GM23338 (cell line): Measurements from ENCODE around the gene SCN1B. TPM values are rescaled to one million over a fixed set of nuclear protein-coding genes. Genes with fewer than 3 reads are reported as not detected.

Source experiments
- ATAC-seq: fragments of 200-7000 bp; cut with Tn5 transposase; 3 replicates; pipeline ENCODE4 v1.9.1; 2020
- DNase-seq: peaks from one replicate; pipeline ENCODE4 v3.0.0-alpha.2; 2015; ENCODE audit warnings: low spot score
- H2AFZ ChIP-seq: fragments of 200-600 bp; sonication (generic); 2 replicates; pipeline ENCODE4 v1.8.0; 2016; ENCODE audit warnings: antibody characterized with exemption, mild to moderate bottlenecking, moderate library complexity
- H3F3A ChIP-seq: fragments of 200-600 bp; sonication (generic); replicated peaks from 2 replicates; pipeline ENCODE4 v1.8.0; 2017; ENCODE audit warnings: antibody characterized with exemption, mixed run types, low read depth
- H3K27ac ChIP-seq: fragments of 200-600 bp; sonication (generic); 2 replicates; pipeline ENCODE4 v1.6.1; 2016; ENCODE audit warnings: low read depth
- H3K27me3 ChIP-seq: fragments of 200-600 bp; sonication (generic); 2 replicates; pipeline ENCODE4 v1.8.0; 2016; ENCODE audit warnings: mild to moderate bottlenecking, mixed run types, moderate library complexity; ENCODE audit not compliant: insufficient read depth
- H3K36me3 ChIP-seq: fragments of 200-600 bp; sonication (generic); 2 replicates; pipeline ENCODE4 v1.8.0; 2016; ENCODE audit warnings: mild to moderate bottlenecking; ENCODE audit not compliant: insufficient read depth
- H3K4me1 ChIP-seq: fragments of 200-600 bp; sonication (generic); 2 replicates; pipeline ENCODE4 v1.8.0; 2016; ENCODE audit warnings: mild to moderate bottlenecking, moderate library complexity; ENCODE audit not compliant: insufficient read depth
- H3K4me2 ChIP-seq: fragments of 200-600 bp; sonication (generic); 2 replicates; pipeline ENCODE4 v1.7.1; 2017; ENCODE audit warnings: mixed run types
- H3K4me3 ChIP-seq: fragments of 200-600 bp; sonication (generic); 2 replicates; pipeline ENCODE4 v1.6.1; 2016; ENCODE audit warnings: mixed run types
- H3K79me2 ChIP-seq: fragments of 200-600 bp; sonication (generic); replicated peaks from 2 replicates; pipeline ENCODE4 v1.8.0; 2017; ENCODE audit warnings: mild to moderate bottlenecking; ENCODE audit not compliant: insufficient read depth
- H3K9me2 ChIP-seq: fragments of 200-600 bp; sonication (generic); 2 replicates; pipeline ENCODE4 v1.8.0; 2017; ENCODE audit not compliant: insufficient read depth
- H4K20me1 ChIP-seq: fragments of 200-600 bp; sonication (generic); replicated peaks from 2 replicates; pipeline ENCODE4 v1.8.0; 2017; ENCODE audit warnings: mild to moderate bottlenecking; ENCODE audit not compliant: insufficient read depth
- H3K27ac Mint-ChIP-seq: 2 replicates; pipeline ENCODE4 v1.8.0; 2020; ENCODE audit warnings: inconsistent platforms, mild to moderate bottlenecking, moderate library complexity, mixed read lengths
- H3K27me3 Mint-ChIP-seq: 3 replicates; pipeline ENCODE4 v1.8.0; 2022; ENCODE audit warnings: low read depth, mild to moderate bottlenecking, moderate library complexity, mixed read lengths, inconsistent platforms; ENCODE audit not compliant: insufficient read depth, poor library complexity
- H3K36me3 Mint-ChIP-seq: 3 replicates; pipeline ENCODE4 v1.8.0; 2021; ENCODE audit warnings: low read depth, mild to moderate bottlenecking, inconsistent platforms, moderate library complexity, mixed read lengths
- H3K4me1 Mint-ChIP-seq: 3 replicates; pipeline ENCODE4 v1.8.0; 2020; ENCODE audit warnings: mild to moderate bottlenecking, inconsistent platforms, mixed read lengths
- H3K4me3 Mint-ChIP-seq: 3 replicates; pipeline ENCODE4 v1.8.0; 2021; ENCODE audit warnings: moderate library complexity, mild to moderate bottlenecking, inconsistent platforms, mixed read lengths
- H3K9me3 Mint-ChIP-seq: 3 replicates; pipeline ENCODE4 v1.8.0; 2020; ENCODE audit warnings: moderate library complexity, mild to moderate bottlenecking, inconsistent platforms, mixed read lengths
- CREB1 ChIP-seq: fragments of 250-450 bp; sonication (Bioruptor Pico); IDR thresholded peaks from 2 replicates; pipeline ENCODE4 v1.5.0; 2020; ENCODE audit warnings: low read depth, mild to moderate bottlenecking, moderate library complexity
- EZH2 ChIP-seq: fragments of 200-600 bp; sonication (generic); IDR thresholded peaks from one replicate; pipeline ENCODE4 v1.8.0; 2017; ENCODE audit warnings: antibody characterized with exemption, mild to moderate bottlenecking, low read depth; ENCODE audit not compliant: unreplicated experiment
- EZH2phosphoT487 ChIP-seq: fragments of 200-600 bp; sonication (generic); IDR thresholded peaks from one replicate; pipeline ENCODE4 v1.8.1; 2018; ENCODE audit warnings: antibody characterized with exemption; ENCODE audit not compliant: unreplicated experiment
- JUNB ChIP-seq: IDR thresholded peaks from one replicate; pipeline ENCODE4 v1.6.1; 2016; ENCODE audit warnings: antibody characterized with exemption; ENCODE audit not compliant: unreplicated experiment
- NANOG ChIP-seq: IDR thresholded peaks from 2 replicates; pipeline ENCODE4 v1.6.1; 2016; ENCODE audit warnings: antibody characterized with exemption, borderline replicate concordance
- POLR2AphosphoS5 ChIP-seq: IDR thresholded peaks from 2 replicates; pipeline ENCODE4 v1.6.1; 2016; ENCODE audit warnings: antibody characterized with exemption, low read depth
- REST ChIP-seq: IDR thresholded peaks from one replicate; pipeline ENCODE4 v1.6.1; 2018; ENCODE audit warnings: antibody characterized with exemption; ENCODE audit not compliant: unreplicated experiment
- STAT1 ChIP-seq: IDR thresholded peaks from one replicate; pipeline ENCODE4 v1.6.1; 2016; ENCODE audit warnings: antibody characterized with exemption; ENCODE audit not compliant: unreplicated experiment
- ZNF114 ChIP-seq: fragments of 250-450 bp; sonication (Bioruptor Pico); IDR thresholded peaks from 2 replicates; pipeline ENCODE4 v1.5.0; 2020; ENCODE audit warnings: mild to moderate bottlenecking, moderate library complexity
- ZNF331 ChIP-seq: fragments of 250-450 bp; sonication (Bioruptor Pico); IDR thresholded peaks from 2 replicates; pipeline ENCODE4 v1.5.0; 2020; ENCODE audit warnings: low read depth, mild to moderate bottlenecking, moderate library complexity
- ZNF462 ChIP-seq: fragments of 250-450 bp; sonication (Bioruptor Pico); IDR thresholded peaks from 2 replicates; pipeline ENCODE4 v1.5.0; 2020; ENCODE audit warnings: mild to moderate bottlenecking, moderate library complexity
- polyA plus RNA-seq: library from polyadenylated mRNA; unstranded; fragments of >200 nt; fragmentation: Nextera tagmentation; extraction: Ambion mirVana; gene quantifications from 2 replicates; pipeline ENCODE4 v1.2.1, GENCODE V29; 2016
- total RNA-seq: library from RNA; depleted of rRNA; stranded (reverse); fragments of >200 nt; shearing (Covaris generic); gene quantifications from 2 replicates; pipeline ENCODE4 v1.2.3, GENCODE V29; 2014
- TF ChIP-seq, protein P1 (sequence below), 2 experiments: fragments of 200-600 bp in 1 of 2; sonication (generic) in 1 of 2; conservative IDR thresholded peaks; 2 replicates each; pipeline versions ENCODE4 v1.5.1 to v1.6.1; 2016 to 2017; ENCODE audit warnings: antibody characterized with exemption in 2 of 2, low read depth in 2 of 2, mild to moderate bottlenecking in 2 of 2, moderate library complexity in 1 of 2
- TF ChIP-seq, protein P2 (sequence below): IDR thresholded peaks from 2 replicates; pipeline ENCODE4 v1.6.1; 2016; ENCODE audit warnings: antibody characterized with exemption

The SCN1B gene
- total and polyA plus RNA-seq, 2 experiments from 2014 or later, result 1.7 to 4.8 TPM

DNA sequence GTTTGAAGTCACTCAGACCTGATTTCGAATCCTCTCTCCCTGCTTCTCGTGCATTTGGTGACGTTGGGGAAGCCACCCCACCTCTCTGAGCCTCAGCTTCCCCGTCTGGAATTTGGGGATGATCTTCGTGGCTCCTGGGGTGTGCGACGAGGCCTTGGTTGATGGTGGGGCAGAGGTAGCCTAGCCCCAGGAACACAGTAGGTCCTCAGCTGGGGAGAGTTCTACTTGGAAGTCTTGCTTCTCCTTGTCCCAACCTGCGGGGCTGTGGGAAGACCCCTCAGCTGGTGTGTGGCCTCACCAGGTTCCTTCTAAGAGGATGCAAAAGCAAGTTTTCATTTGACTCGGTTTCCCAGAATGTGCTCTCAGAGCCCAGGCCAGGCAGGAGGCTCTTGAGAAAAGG is 24.4 kb downstream of the SCN1B start:
- H3K36me3 ChIP-seq, result no peaks in the 10 kb centered on the region
- Mint-ChIP-seq H3K27ac (no peak overlapping the region), H3K4me1 (peaks cover 17% of the 10 kb centered on the region), H3K27me3 (peaks cover 11% of the 10 kb centered on the region), H3K9me3 (no peaks in the 10 kb centered on the region; the same call in 2 of the 3 replicates), H3K4me3 (no peak overlapping the region), H3K36me3 (peaks cover 11% of the 10 kb centered on the region)
- no peaks in the 10 kb centered on the region for H4K20me1 ChIP-seq
- H3K4me3 ChIP-seq, result no peak overlapping the region
- H3K27me3 ChIP-seq, result no peaks in the 10 kb centered on the region
- H3F3A ChIP-seq, result peaks cover 4% of the 10 kb centered on the region; the same call in 1 of the 2 replicates
- no peaks in the 10 kb centered on the region for H3K9me2 ChIP-seq
- H3K4me2 ChIP-seq, result no peak overlapping the region
- peaks cover 5% of the 10 kb centered on the region; the same call in 1 of the 2 replicates for H3K4me1 ChIP-seq
- TF ChIP-seq POLR2AphosphoS5, result no peak
- TF ChIP-seq EZH2phosphoT487, result no peak
- no peak for TF ChIP-seq ZNF331
- TF ChIP-seq, protein P1, sequence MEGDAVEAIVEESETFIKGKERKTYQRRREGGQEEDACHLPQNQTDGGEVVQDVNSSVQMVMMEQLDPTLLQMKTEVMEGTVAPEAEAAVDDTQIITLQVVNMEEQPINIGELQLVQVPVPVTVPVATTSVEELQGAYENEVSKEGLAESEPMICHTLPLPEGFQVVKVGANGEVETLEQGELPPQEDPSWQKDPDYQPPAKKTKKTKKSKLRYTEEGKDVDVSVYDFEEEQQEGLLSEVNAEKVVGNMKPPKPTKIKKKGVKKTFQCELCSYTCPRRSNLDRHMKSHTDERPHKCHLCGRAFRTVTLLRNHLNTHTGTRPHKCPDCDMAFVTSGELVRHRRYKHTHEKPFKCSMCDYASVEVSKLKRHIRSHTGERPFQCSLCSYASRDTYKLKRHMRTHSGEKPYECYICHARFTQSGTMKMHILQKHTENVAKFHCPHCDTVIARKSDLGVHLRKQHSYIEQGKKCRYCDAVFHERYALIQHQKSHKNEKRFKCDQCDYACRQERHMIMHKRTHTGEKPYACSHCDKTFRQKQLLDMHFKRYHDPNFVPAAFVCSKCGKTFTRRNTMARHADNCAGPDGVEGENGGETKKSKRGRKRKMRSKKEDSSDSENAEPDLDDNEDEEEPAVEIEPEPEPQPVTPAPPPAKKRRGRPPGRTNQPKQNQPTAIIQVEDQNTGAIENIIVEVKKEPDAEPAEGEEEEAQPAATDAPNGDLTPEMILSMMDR (conservative IDR thresholded peaks at IDR 0.05; ENCODE audit: low read depth in 2 of 2), result no peak
- no peak for TF ChIP-seq REST
- no peak for TF ChIP-seq CREB1 (CRISPR knock-in tag)
- TF ChIP-seq STAT1, result no peak
- no peak for TF ChIP-seq EZH2
- no peak for TF ChIP-seq JUNB
- no peak for TF ChIP-seq ZNF462 (CRISPR knock-in tag)
- TF ChIP-seq NANOG, result no peak
- TF ChIP-seq ZNF114 (CRISPR knock-in tag), result no peak
- TF ChIP-seq, protein P2, sequence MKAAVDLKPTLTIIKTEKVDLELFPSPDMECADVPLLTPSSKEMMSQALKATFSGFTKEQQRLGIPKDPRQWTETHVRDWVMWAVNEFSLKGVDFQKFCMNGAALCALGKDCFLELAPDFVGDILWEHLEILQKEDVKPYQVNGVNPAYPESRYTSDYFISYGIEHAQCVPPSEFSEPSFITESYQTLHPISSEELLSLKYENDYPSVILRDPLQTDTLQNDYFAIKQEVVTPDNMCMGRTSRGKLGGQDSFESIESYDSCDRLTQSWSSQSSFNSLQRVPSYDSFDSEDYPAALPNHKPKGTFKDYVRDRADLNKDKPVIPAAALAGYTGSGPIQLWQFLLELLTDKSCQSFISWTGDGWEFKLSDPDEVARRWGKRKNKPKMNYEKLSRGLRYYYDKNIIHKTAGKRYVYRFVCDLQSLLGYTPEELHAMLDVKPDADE, result no peak
- DNase-seq (no peak), ATAC-seq (no peak)
- H3K27ac ChIP-seq, result no peak overlapping the region
- H2AFZ ChIP-seq, result no peak overlapping the region
- no peaks in the 10 kb centered on the region for H3K79me2 ChIP-seq
